Common myeloid progenitor, CD34-positive (primary cell): Measurements from ENCODE around the gene OCRL. TPM values are rescaled to one million over a fixed set of nuclear protein-coding genes. Genes with fewer than 3 reads are reported as not detected.
A peak's percentile ranks its signal among the peaks of the same experiment; 100 is the strongest.

Experiments used
- CTCF ChIA-PET: fragments of 350-600 bp; sonication (Branson Sonifier 250); formaldehyde crosslinking; loops from one replicate; lab custom pipeline; 2021; ENCODE audit warnings: antibody characterized with exemption; lab: Charles Lee
- POLR2A ChIA-PET: fragments of 350-600 bp; sonication (Branson Sonifier 250); formaldehyde crosslinking; loops from one replicate; lab custom pipeline; 2021; ENCODE audit warnings: antibody characterized with exemption; lab: Charles Lee
- DNase-seq, 3 donors: peaks; one replicate each; pipeline versions ENCODE4 v3.0.0 to v3.0.0-alpha.2; 2013
- H3K27ac ChIP-seq, 2 experiments: 1 replicate in 1 of 2; 2 replicates in 1 of 2; pipeline ENCODE4 v1.7.0; 2013; ENCODE audit warnings: inconsistent platforms in 2 of 2, low read length in 2 of 2, mild to moderate bottlenecking in 2 of 2, low read depth in 1 of 2, moderate library complexity in 1 of 2; ENCODE audit not compliant: severe bottlenecking in 2 of 2, insufficient read depth in 1 of 2, poor library complexity in 1 of 2
- H3K27me3 ChIP-seq, 5 experiments: replicated peaks in 2 of 5; 1 replicate in 3 of 5; 2 replicates in 2 of 5; pipeline versions ENCODE4 v1.6.1 to v1.7.0; 2013; ENCODE audit warnings: low read length in 4 of 5, mild to moderate bottlenecking in 2 of 5, moderate library complexity in 2 of 5, inconsistent platforms in 1 of 5; ENCODE audit not compliant: insufficient read depth in 5 of 5, control insufficient read depth in 4 of 5
- H3K36me3 ChIP-seq, 4 experiments: 1 replicate in 2 of 4; 2 replicates in 2 of 4; pipeline versions ENCODE4 v1.6.1 to v1.7.0; 2013; ENCODE audit warnings: low read length in 3 of 4, control low read depth in 1 of 4, mild to moderate bottlenecking in 1 of 4; ENCODE audit not compliant: control insufficient read depth in 4 of 4, insufficient read depth in 4 of 4
- H3K4me1 ChIP-seq, 4 experiments: 1 replicate in 3 of 4; 2 replicates in 1 of 4; pipeline versions ENCODE4 v1.6.1 to v1.7.1; 2013; ENCODE audit warnings: low read length in 3 of 4, mild to moderate bottlenecking in 3 of 4, control low read depth in 1 of 4, inconsistent platforms in 1 of 4, moderate library complexity in 1 of 4; ENCODE audit not compliant: control insufficient read depth in 4 of 4, insufficient read depth in 4 of 4; ENCODE audit errors: control extremely low read depth in 1 of 4
- H3K4me3 ChIP-seq, 7 experiments: 1 replicate in 4 of 7; 2 replicates in 3 of 7; pipeline versions ENCODE4 v1.5.1 to v1.7.0; 2013; ENCODE audit warnings: mild to moderate bottlenecking in 7 of 7, low read length in 6 of 7, moderate library complexity in 6 of 7, inconsistent platforms in 2 of 7, low read depth in 2 of 7, control low read depth in 1 of 7; ENCODE audit not compliant: insufficient read depth in 4 of 7, control insufficient read depth in 1 of 7; ENCODE audit errors: extremely low read depth in 1 of 7
- H3K9me3 ChIP-seq, 5 experiments: 1 replicate in 4 of 5; 2 replicates in 1 of 5; pipeline versions ENCODE4 v1.6.1 to v1.7.1; 2013; ENCODE audit warnings: low read length in 4 of 5, mild to moderate bottlenecking in 2 of 5, inconsistent platforms in 1 of 5, low read depth in 1 of 5, moderate library complexity in 1 of 5; ENCODE audit not compliant: control insufficient read depth in 4 of 5, insufficient read depth in 2 of 5; ENCODE audit errors: control extremely low read depth in 1 of 5
- WGBS: methylation state at CpG from one replicate; pipeline ENCODE4 v1.1.5; 2013; ENCODE audit not compliant: insufficient coverage; 5-methylcytosine and 5-hydroxymethylcytosine counted together
- polyA plus RNA-seq: library from polyadenylated mRNA; unstranded; fragments of 120-200 nt; gene quantifications from one replicate; pipeline ENCODE4 v1.2.1, GENCODE V29; 2013

Gene OCRL
- polyA plus RNA-seq: 17.5 TPM

DNA sequence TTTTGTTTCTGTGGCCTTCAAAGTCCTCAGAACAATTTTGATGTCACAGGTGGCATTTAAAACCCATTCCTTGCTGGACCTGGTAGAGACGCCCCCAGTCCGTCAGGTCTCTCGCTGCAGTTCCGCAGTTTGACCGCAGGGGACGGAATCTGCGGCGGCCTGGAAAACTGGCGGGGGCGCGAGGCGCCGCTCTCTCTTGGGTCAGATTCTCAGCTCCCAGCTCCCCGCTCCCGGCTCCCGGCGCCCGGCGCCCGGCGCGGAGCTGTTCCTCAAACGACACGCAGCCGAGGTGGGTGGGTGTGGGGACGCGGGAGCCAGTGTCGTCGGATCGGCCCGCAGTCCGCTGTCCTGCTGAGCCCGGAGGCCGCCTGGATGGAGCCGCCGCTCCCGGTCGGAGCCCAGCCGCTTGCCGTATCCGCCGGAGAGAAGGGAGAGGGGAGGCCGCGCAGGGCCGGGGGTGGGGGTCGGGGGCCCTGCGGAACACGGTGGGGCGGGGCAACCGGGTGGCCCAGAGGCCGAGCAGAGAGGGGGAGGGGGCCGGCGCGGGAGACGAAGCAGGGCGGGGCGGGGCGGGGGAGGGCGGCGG is at the start of gene OCRL:
Gene OCRL (plus strand): TSS at position 192 of the 586 bp plus-strand sequence. CDS start 181 bp downstream, at position 373.
- peak within 1 kb of the TSS in 1 of 2 experiments; percentile 64 for H3K27ac ChIP-seq
- no peaks in the 10 kb centered on the region for H3K9me3 ChIP-seq
- ChIA-PET POLR2A (no interaction called here), CTCF (no interaction called here)
- peaks cover 0 to 2% (median 0%) of the 10 kb centered on the region in 5 experiments for H3K27me3 ChIP-seq
- peaks cover 0 to under 1% (median 0%) of the 10 kb centered on the region in 4 experiments for H3K36me3 ChIP-seq
- H3K4me1 ChIP-seq: peaks cover 0 to 9% (median under 1%) of the 10 kb centered on the region in 4 experiments
- DNase-seq: peak; percentile 62 to 77 (median 71)
- WGBS: 31% methylated on average over 19 of the region's 60 CpGs
- peak within 1 kb of the TSS; percentile 52 to 86 (median 68) for H3K4me3 ChIP-seq

DNA sequence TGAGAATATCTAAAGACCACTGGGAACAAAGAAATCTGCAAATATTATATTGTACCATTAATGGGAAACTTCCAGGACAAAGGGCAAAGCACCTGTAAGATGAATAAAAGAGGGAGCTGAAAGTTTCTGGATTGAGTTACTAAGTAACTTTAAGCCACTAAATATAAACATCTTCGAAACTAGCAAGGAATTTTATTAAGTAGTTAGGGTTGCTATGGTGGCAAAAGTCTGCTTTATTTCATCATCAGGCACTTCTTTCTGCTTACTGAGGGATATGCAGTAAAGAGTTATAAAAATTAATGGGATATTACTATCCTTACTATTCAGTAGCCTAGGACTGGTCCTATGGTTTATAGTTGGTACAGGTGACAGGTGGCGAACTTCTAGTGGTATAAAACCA is 49.7 kb upstream of the OCRL start:
- WGBS: no CpG with 5 or more reads among the region's 2 CpGs
- Histone ChIP-seq H3K27ac (no peak overlapping the region), H3K36me3 (no peaks in the 10 kb centered on the region), H3K4me3 (no peak overlapping the region), H3K4me1 (no peaks in the 10 kb centered on the region), H3K27me3 (no peaks in the 10 kb centered on the region), H3K9me3 (no peaks in the 10 kb centered on the region)
- ChIA-PET CTCF (no interaction called here), POLR2A (no interaction called here)
- no peak for DNase-seq

DNA sequence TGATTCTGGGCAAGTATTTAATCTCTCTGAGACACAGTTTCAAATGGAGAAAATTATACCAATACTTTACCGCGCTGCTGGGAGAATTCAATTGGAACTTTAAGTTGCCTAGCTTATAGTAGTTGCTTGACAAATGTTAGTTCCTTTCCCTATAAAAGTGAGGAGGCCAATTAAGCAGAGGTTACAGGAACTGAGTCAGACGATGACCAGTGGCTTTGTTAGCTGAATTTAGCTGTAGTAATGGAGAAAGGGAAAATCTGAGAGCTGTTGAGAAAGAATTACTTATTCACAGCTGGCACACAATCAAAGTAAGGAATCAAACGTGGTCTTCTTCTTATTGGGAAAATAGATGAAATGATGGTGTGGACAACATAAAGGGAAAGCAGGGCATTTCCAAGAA is 46.4 kb upstream of the OCRL start:
- Histone ChIP-seq H3K4me1 (no peaks in the 10 kb centered on the region), H3K4me3 (no peak overlapping the region), H3K36me3 (no peaks in the 10 kb centered on the region), H3K27me3 (no peaks in the 10 kb centered on the region), H3K9me3 (no peaks in the 10 kb centered on the region), H3K27ac (no peak overlapping the region)
- POLR2A ChIA-PET: no interaction called here
- 67% methylated on average over 1 of the region's 4 CpGs for whole genome bisulfite sequencing
- CTCF ChIA-PET: no interaction called here
- no peak for DNase-seq

DNA sequence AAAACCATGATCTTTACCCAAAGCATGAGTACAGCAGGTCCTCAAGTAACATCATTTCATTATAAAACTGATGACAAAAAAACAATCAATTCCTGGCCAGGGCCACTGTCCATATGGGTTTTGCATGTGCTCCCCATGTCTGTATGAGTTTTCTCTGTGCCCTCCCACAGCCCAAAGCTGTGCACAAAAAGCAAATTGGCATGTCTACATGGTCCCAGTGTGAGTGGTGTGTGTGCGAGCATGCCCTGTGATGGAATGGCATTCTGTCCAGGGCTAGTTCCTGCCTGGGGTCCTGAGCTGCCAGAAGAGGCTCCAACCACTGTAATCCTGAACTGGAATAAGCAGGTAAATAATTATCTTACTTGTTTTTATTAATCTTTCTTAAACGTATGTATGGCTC is 45.2 kb upstream of the OCRL start:
- POLR2A ChIA-PET: no interaction called here
- Histone ChIP-seq H3K4me1 (no peaks in the 10 kb centered on the region), H3K4me3 (no peak overlapping the region), H3K27ac (no peak overlapping the region), H3K9me3 (no peaks in the 10 kb centered on the region), H3K27me3 (no peaks in the 10 kb centered on the region), H3K36me3 (no peaks in the 10 kb centered on the region)
- DNase-seq: no peak
- WGBS: no CpG with 5 or more reads among the region's 2 CpGs
- CTCF ChIA-PET: no interaction called here

DNA sequence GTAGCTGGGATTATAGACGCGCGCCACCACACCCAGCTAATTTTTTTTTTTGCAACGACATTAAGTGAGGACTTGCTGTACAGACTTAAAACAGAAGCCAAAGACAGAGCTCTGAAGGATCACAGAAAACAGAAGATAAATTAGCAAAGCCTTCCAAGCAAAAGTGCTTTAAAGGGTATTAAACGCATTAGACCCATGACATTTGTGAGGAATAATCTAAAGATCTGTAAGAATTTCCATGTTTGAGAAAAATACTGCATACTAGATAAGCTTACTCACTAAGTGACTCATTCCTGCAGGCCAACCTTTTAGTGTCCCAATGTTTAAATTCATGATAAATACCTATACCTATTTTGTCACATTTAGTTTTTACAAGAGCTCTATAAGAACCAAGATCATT is 44.2 kb upstream of the OCRL start:
- no peak overlapping the region for H3K4me3 ChIP-seq
- WGBS: 64% methylated on average over 4 of the region's 5 CpGs
- no peaks in the 10 kb centered on the region for H3K4me1 ChIP-seq
- POLR2A ChIA-PET: no interaction called here
- no peaks in the 10 kb centered on the region for H3K36me3 ChIP-seq
- no peak for DNase-seq
- H3K9me3 ChIP-seq: no peaks in the 10 kb centered on the region
- H3K27me3 ChIP-seq: no peaks in the 10 kb centered on the region
- CTCF ChIA-PET: no interaction called here
- no peak overlapping the region for H3K27ac ChIP-seq

DNA sequence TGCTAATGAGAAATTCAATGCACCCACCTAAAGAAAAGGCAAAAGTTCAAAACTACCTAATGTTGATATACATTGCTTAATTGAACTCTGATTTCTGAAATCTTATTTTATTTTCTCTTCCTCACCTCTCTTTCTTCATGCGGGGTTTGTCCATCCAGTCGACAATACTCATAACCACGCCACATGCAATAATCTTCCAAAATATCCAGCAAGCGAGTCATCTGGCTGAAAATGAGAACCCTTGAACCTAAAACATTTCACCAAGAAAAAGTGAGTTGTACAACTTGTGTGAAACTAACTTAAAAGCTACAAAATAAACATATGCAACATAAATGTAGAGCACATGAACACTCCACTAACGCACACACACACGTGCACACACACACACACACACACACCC is 43.4 kb upstream of the OCRL start:
- CTCF ChIA-PET: no interaction called here
- 60% methylated on average over 2 of the region's 6 CpGs for WGBS
- no peak for DNase-seq
- Histone ChIP-seq H3K27ac (no peak overlapping the region), H3K27me3 (no peaks in the 10 kb centered on the region), H3K4me3 (no peak overlapping the region), H3K4me1 (no peaks in the 10 kb centered on the region), H3K36me3 (no peaks in the 10 kb centered on the region), H3K9me3 (no peaks in the 10 kb centered on the region)
- POLR2A ChIA-PET: no interaction called here

DNA sequence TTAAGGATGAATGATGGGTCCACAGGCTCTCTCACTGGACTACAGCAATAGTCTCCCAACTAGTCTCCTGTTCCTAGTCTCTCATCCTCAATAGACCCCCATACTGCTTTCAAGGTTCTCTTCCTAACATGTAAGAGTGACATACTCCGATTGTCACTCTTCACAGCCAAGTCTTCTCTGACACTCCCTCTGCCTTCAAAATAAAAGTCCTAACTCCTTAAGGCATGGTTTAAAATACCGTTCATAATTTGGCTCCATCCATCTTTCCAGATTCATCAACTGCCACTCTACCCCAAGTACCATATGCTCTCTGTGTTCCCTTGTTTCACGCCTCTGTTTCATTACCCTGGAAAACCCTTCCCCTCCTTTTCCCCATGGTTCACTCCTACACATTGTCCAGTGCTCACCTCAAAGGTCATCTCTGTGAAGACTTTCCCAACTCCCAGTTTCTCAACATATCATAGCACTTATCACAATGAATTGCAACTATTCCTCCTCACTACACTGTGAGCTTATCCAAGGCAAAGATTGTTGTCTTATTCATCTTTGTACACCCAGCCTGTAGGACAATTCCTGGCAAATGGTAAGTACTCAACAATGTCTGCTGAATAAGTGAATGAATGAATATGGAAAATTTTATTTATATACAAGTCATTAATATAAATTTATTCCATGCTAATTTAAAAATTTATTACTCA is 42.8 kb upstream of the OCRL start:
- ChIA-PET CTCF (no interaction called here), POLR2A (no interaction called here)
- DNase-seq: no peak
- H3K27ac ChIP-seq: no peak overlapping the region
- no peaks in the 10 kb centered on the region for H3K4me1 ChIP-seq
- 62% methylated on average over 3 of the region's 3 CpGs for WGBS
- H3K9me3 ChIP-seq: no peaks in the 10 kb centered on the region
- H3K36me3 ChIP-seq: no peaks in the 10 kb centered on the region
- H3K4me3 ChIP-seq: no peak overlapping the region
- no peaks in the 10 kb centered on the region for H3K27me3 ChIP-seq
